GM12874 (cell line): Measurements from ENCODE around the gene CFAP251.

Experiments
- TF ChIP-seq, protein P1 (sequence below): IDR thresholded peaks from 2 replicates; pipeline ENCODE4 v1.5.1; 2011; ENCODE audit warnings: low read depth, mild to moderate bottlenecking, control low read depth, low read length, moderate library complexity; ENCODE audit not compliant: insufficient read depth

CFAP251 gene

DNA sequence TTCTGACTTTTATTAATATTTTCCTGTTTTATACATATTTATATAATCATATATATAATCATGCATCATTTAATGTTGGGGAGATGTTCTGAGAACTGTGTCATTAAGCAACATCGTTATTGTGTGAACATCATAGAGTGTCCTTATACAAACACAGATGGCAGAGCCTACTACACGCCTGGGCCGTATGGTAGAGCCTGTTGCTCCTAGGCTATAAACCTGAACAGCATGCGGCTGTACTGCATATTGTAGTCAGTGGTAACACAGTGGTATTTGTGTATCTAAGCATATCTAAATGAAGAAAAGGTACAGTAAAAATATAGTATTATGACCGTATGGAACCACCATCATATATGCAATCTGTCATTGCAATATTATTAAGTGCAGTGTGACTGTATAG lies 58.6 kb downstream of the CFAP251 start:
- TF ChIP-seq, protein P1, sequence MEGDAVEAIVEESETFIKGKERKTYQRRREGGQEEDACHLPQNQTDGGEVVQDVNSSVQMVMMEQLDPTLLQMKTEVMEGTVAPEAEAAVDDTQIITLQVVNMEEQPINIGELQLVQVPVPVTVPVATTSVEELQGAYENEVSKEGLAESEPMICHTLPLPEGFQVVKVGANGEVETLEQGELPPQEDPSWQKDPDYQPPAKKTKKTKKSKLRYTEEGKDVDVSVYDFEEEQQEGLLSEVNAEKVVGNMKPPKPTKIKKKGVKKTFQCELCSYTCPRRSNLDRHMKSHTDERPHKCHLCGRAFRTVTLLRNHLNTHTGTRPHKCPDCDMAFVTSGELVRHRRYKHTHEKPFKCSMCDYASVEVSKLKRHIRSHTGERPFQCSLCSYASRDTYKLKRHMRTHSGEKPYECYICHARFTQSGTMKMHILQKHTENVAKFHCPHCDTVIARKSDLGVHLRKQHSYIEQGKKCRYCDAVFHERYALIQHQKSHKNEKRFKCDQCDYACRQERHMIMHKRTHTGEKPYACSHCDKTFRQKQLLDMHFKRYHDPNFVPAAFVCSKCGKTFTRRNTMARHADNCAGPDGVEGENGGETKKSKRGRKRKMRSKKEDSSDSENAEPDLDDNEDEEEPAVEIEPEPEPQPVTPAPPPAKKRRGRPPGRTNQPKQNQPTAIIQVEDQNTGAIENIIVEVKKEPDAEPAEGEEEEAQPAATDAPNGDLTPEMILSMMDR: no peak

DNA sequence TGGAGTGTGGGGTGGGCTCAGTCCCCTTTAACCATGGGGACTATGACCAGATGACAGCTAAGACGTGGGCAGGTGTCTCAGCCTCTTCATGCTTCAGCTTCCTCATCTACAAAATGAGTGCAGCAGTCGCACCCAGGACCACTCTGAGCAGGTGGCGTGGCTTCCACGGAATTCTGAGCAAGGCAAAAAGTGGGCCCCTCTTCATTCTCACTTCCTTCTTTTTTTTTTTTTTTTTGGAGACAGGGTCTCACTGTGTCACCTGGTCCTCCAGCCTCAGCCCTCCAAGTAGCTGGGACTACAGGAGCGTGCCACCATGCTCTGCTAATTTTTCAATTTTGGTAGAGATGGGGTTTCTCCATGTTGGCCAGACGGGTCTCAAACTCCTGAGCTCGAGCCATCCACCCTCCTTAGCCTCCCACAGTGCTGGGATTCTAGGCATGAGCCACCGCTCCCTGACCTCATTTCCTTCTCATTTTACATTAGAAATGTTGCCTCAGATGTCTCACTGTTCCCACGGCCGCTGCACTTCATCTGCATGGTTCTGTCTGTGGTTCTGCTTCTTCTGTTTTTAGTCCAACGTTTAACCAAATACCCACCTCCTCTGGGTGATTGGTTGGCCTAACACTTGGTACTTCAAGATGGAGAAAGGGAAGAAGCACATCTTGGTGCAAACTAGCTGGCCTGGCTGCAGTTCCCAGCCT lies 61.9 kb downstream of the CFAP251 start:
- TF ChIP-seq, protein P1: no peak

DNA sequence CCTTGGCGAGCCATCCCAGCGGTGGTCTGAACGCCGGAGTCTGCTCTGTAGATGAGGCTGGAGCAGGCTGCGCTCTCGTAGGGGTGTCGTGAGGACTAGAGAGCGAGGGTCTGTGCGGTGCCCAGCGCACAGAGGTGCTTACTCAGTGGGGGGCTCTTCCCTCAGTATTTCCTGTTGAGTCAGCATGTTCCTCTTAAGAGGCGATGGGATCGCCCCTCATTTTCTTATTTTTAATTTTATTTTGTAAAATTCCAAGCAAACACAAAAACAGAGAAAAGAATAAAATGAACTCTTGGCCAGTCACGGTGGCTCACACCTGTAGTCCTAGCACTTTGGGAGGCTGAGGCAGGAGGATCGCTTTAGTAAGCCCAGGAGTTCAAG lies 62.5 kb downstream of the CFAP251 start:
- TF ChIP-seq, protein P1: no peak

DNA sequence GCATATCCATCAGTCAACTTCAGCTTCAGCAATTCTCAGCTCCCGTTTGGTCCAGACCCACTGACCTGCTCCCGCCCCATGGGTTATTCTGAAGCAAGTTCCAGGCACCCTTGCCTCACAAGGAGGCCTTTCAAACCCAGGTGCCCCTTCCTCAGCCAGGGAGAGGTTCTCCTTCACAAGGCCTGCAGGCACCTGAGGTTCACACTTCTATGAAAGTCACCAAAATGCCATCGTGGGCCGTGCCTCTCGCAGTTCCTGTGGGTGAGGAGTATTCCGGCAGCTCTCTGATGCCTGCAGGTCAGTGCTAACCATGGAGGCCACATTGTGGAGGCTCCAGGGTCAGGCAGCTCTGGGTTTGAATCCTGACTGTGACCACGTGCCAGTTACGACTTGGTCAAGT lies 63.1 kb downstream of the CFAP251 start:
- TF ChIP-seq, protein P1: no peak

DNA sequence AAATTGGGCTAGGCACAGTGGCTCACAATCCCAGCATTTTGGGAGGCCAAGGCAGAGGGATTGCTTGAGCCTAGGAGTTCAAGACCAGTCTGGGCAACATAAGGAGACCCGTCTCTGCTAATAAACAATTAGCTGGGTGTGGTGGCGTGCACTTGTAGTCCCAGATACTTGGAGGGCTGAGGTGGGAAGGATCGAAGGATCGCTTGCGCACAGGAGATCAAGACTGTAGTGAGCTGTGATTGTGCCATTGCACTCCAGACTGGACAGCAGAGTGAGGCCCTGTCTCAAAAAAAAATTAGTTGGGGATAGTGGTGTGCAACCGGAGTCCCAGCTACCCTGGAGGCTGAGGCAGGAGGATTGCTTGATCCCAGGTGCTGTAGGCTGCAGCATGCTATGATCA lies 64.6 kb downstream of the CFAP251 start:
- TF ChIP-seq, protein P1: no peak

DNA sequence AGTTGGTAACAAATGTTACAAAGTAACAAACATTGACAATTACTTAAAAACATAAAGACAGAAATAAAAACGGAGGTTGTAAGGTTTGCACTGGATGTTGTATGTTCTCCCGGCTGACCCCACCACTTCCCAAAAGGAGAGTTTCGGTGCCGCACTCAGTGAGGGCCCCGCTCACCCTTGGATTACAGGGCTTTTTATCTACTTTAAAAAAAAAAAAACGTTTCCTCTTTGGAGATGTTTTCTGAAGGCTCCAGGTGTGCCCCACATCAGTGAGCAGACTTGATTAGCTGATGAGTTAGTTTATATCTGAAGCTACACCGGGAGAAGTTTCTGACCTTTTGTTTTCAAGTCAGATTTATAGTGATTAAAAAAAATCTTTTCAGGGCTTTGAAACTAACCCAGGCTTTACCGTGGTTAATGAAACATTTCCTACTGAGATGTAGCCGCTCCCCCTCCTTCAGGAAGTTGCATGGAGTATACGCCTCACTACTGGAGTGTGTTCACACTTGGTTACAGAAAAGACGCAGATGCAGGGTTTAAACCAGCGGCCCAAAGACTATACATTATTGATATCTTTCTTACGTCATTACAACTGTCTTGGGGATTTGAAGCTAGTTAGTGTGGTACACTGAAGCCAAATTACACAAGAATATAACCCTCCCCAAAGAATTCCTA lies 65.3 kb downstream of the CFAP251 start:
- TF ChIP-seq, protein P1: no peak

DNA sequence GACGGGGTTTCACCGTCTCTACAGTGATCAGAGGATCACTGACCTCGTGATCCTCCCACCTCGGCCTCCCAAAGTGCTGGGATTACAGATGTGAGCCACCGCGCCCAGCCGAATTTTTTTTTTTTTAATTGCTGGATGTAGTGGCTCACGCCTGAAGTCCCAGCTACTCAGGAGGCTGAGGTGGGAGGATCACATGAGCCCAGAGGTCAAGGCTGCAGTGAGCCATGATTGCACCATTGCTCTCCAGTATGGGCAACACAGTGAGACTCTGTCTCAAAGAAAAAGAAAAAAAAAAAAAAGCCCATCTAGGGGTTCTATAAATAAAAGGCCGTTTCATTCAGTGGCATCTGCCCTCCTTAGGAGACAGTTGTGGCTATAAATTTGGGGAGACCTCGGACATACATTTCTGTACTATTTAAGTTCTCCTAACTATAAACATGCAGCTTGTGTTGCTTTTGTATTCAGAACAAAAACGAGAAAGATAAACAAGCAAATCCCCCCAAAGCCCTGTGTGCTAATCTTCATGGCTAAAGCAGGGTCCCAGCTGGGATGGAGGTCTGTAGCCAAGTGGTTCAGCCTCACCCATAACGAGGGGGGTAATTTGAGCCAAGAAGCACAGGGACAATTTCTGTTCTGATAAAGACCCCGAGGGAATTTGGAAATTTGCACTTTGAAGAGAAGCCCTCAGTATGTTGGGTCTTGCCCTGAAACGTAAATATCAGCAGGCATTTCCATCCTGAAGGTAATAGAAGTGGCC lies 68.3 kb downstream of the CFAP251 start:
- TF ChIP-seq, protein P1: no peak
